Upper lobe of right lung (tissue), 1 donor: ENCODE data around the gene NLE1. TPM values are rescaled to one million over a fixed set of nuclear protein-coding genes. Genes with fewer than 3 reads are reported as not detected.

Source experiments
- ATAC-seq: fragments of 200-7000 bp; cut with Tn5 transposase; one replicate; pipeline ENCODE4 v1.9.1; 2020; ENCODE audit warnings: mild to moderate bottlenecking, moderate library complexity
- DNase-seq: peaks from one replicate; pipeline ENCODE4 v3.0.0-alpha.2; 2020
- H3K27ac ChIP-seq: fragments of 200-600 bp; one replicate; pipeline ENCODE4 v1.8.0; 2022
- H3K27me3 ChIP-seq: fragments of 200-600 bp; one replicate; pipeline ENCODE4 v1.8.0; 2022; ENCODE audit warnings: mild to moderate bottlenecking
- H3K36me3 ChIP-seq: fragments of 200-600 bp; one replicate; pipeline ENCODE4 v1.8.0; 2022
- H3K4me1 ChIP-seq: fragments of 200-600 bp; one replicate; pipeline ENCODE4 v1.8.0; 2022
- H3K4me3 ChIP-seq: fragments of 200-600 bp; one replicate; pipeline ENCODE4 v1.8.0; 2022; ENCODE audit warnings: mild to moderate bottlenecking
- H3K9me3 ChIP-seq: fragments of 200-600 bp; one replicate; pipeline ENCODE4 v1.8.0; 2022
- CTCF ChIP-seq: fragments of 200-600 bp; IDR thresholded peaks from one replicate; pipeline ENCODE4 v1.8.0; 2022; ENCODE audit warnings: antibody characterized with exemption
- intact Hi-C: fragments of 100-400 bp; cut with DNase I; formaldehyde crosslinking; loops from one replicate; pipeline ENCODE4 v1.11.0; 2022
- total RNA-seq: library from RNA; stranded (reverse); fragmentation: NEBNext Ultra II Directional; extraction: Animal tissue kit (Norgen Biotek cat#: 25700); gene quantifications from one replicate; pipeline ENCODE4 v1.2.1, GENCODE V29; 2021
- donor health status: DM: no; HTN: yes; CAD: no; lungs with severe emphysema.

The NLE1 gene
- total RNA-seq, 1 donor from 2014 or later: 10.1 TPM

DNA sequence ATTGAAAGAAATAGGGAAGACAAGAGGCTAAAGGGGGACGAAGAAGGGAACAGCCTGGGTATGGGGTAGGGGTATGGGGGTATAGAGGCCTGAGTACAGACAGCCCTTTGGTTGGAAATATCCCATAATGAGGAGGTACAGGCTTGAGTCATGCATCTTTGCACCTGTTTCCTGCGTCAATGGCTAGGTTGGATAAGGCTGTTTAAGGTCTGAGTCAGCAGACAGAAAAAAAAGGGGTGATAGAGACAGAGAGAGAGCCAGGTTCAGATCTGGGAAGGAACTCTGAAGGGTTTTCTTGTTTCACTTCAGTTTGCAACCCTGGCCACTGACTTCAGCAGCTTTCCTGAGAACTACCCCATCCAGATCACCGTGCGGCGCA lies 12.1 kb downstream of the NLE1 start:
- Histone ChIP-seq H3K36me3 (peaks cover 36% of the 10 kb centered on the region), H3K27me3 (no peaks in the 10 kb centered on the region), H3K27ac (no peak overlapping the region), H3K4me1 (peaks cover 8% of the 10 kb centered on the region), H3K9me3 (no peaks in the 10 kb centered on the region), H3K4me3 (no peak overlapping the region)
- no peak for TF ChIP-seq CTCF
- intact Hi-C loops: no loop called here
- DNase-seq (no peak), ATAC-seq (no peak)

DNA sequence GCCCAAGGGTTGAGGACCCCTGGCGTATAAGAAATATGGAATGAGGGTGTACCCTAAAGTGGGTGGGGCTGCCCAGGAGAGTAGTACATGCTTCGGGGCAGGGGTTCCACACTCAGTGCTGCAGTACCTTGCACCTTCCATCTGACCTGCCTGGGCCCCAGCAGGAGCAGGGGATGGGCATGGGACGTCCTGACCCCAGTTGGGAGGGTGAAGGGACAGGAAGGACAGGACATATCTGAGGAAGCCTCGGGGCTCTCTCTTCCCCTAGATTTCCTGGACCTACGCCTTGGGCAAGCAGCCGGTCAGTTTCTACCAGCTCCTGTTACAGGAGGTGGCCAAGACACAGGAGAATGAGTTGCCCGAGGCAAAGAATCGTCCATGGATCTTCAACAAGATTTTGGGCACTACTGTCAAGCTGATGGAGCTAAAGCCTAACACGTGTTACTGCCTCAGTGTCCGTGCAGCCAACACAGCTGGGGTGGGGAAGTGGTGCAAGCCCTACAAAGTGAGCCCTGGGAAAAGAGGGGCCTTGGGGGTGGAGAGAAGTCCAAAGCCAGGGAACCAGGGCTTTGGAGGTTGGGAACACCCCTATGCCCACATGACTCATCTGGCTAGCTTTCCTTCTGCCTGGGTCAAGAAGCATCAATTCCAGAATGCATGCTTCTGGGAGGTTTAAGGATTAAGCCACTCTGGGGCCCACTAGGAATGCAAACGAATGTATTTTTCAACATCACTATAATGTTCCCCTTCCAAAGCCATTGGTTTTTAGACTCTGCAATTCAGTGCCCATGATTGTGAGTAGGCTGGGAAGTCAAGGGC lies 12.7 kb downstream of the NLE1 start:
- intact Hi-C loops: no loop called here
- H3K27ac ChIP-seq: peak overlapping the region; percentile 8
- TF ChIP-seq CTCF: no peak
- H3K4me3 ChIP-seq: no peak overlapping the region
- no peaks in the 10 kb centered on the region for H3K27me3 ChIP-seq
- H3K4me1 ChIP-seq: peaks cover 8% of the 10 kb centered on the region
- peaks cover 30% of the 10 kb centered on the region for H3K36me3 ChIP-seq
- ATAC-seq (no peak), DNase-seq (no peak)
- H3K9me3 ChIP-seq: no peaks in the 10 kb centered on the region

DNA sequence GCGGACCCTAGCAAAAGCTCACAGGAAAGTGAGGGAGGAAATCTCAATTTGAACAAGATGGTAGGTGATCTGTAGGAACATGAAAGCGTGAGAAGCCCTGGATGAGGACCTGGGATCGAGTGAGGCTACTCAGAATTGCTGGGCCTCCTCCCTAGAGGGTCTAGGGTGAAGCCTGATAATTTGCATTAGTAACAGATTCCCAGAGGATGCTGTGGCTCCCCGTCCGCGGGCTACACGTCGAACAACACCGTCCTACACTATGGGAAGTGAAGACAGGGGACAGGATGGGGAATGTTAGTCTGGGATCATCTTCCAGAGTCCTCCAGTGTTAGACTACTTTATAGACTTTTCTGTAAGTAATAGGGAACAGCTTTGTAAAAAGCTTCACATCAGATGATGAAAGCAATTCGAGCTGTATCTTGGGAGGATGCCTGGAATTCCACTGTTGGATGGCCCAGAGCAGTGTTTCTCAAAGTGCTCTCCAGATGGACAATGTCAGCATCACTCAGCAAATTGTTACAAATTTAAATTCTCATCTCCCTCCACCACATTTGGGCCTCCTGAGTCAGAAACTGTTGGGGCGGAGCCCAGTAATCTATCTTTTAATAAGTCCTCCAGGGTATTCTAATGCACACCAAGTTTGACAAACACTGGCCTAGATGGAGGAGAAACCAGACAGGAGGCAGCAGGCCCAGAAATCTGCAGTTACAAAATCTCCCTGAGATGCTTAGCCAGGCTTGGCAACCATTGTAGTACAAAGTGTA lies 14.2 kb downstream of the NLE1 start:
- intact Hi-C loops: no loop called here
- no peak overlapping the region for H3K4me3 ChIP-seq

GRCh38 chr17:35121315-35121714 lies 20.8 kb downstream of the NLE1 start, which contains the start of gene FNDC8:
TSS of gene FNDC8 (plus strand) at chr17:35121615. CDS start at chr17:35121694, 79 bp downstream.
- ATAC-seq (no peak), DNase-seq (no peak)
- intact Hi-C loops: no loop called here
- H3K27me3 ChIP-seq: no peaks in the 10 kb centered on the region
- no peak within 1 kb of the TSS for H3K4me3 ChIP-seq
- H3K27ac ChIP-seq: no peak within 1 kb of the TSS
- no peak for TF ChIP-seq CTCF
- no peaks in the 10 kb centered on the region for H3K36me3 ChIP-seq
- no peaks in the 10 kb centered on the region for H3K9me3 ChIP-seq
- peaks cover 16% of the 10 kb centered on the region for H3K4me1 ChIP-seq

More for the DNA sequence above, 14.2 kb downstream of the NLE1 start:
- ATAC-seq (peak; percentile 48), DNase-seq (no peak)
- Histone ChIP-seq H3K9me3 (no peaks in the 10 kb centered on the region), H3K27me3 (no peaks in the 10 kb centered on the region), H3K27ac (peak overlapping the region; percentile 53), H3K4me1 (peaks cover 8% of the 10 kb centered on the region), H3K36me3 (peaks cover 16% of the 10 kb centered on the region)
- no peak for TF ChIP-seq CTCF

DNA sequence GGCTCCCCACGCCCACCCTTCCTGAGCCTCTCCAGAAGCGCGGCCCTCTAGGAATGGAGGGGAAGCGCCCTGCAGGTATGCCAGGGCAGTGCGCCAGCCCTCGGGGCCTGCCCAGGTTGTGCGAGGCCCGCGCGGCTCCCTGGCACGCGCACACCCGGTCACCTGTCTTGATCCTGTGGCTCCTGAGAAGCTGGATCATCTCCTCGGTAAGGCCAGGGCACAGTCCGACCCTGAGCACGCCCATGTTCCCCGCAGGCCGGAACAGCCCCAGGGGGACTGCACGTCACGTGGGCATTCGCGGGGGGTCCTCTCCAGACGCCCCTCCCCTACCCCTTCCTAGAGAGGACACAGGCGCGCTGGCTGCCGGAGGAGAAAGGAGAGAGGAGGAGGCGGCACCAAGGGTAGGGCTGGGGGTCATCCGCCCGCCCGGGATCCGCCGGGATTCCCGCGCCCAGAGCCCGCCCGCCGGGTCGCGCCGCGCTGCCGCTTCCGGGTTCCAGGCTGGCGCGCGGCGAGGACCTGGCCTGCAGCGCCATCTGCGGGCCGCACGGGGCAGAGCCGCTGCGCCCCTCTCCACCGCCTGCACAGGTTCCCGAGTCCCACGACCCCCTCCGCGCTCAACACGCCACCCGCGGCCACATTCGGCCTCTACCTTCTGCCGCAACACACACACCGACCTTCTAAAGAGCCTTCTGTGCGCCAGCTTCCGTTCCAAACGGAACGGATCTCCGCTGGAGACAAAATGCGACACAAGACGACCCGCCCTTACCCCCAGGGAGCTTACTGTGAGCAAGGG lies 22.5 kb downstream of the NLE1 start, which contains the start of gene RAD51D:
RAD51D (minus strand) TSS at position 491 of the 796 bp plus-strand sequence; CDS start at position 244, 247 bp downstream.
- Histone ChIP-seq H3K36me3 (no peaks in the 10 kb centered on the region), H3K27me3 (no peaks in the 10 kb centered on the region), H3K27ac (peak within 1 kb of the TSS; percentile 83), H3K4me3 (peak within 1 kb of the TSS; percentile 91), H3K4me1 (peaks cover 16% of the 10 kb centered on the region), H3K9me3 (no peaks in the 10 kb centered on the region)
- intact Hi-C loops: no loop called here
- ATAC-seq (peak; percentile 98), DNase-seq (peak; percentile 89)
- peak; percentile 87 for TF ChIP-seq CTCF
